ENCODE measurements around the gene CARS2. TPM values are rescaled to one million over a fixed set of nuclear protein-coding genes. Genes with fewer than 3 reads are reported as not detected.
A peak's percentile ranks its signal among the peaks of the same experiment; 100 is the strongest.

Gene CARS2
- total RNA-seq, 6 experiments from 2014 or later, result 50.1 to 68.0 (median 52.9) TPM

DNA sequence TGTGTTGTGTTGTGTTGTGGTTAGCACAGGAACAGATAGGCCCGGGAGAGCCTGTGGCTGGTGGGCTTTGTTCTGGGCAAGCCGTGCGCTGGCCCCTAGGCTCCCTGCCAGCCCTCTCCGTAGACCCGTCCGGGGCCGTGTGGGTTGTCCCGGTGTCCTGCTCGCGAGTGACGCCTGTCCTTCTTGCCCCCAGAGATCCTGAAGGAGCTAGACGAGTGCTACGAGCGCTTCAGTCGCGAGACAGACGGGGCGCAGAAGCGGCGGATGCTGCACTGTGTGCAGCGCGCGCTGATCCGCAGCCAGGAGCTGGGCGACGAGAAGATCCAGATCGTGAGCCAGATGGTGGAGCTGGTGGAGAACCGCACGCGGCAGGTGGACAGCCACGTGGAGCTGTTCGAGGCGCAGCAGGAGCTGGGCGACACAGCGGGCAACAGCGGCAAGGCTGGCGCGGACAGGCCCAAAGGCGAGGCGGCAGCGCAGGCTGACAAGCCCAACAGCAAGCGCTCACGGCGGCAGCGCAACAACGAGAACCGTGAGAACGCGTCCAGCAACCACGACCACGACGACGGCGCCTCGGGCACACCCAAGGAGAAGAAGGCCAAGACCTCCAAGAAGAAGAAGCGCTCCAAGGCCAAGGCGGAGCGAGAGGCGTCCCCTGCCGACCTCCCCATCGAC lies 13.3 kb upstream of the CARS2 start:
- Mint-ChIP-seq H3K27ac (no peak overlapping the region), H3K4me3 (no peak overlapping the region)
- TF ChIP-seq, protein P1, sequence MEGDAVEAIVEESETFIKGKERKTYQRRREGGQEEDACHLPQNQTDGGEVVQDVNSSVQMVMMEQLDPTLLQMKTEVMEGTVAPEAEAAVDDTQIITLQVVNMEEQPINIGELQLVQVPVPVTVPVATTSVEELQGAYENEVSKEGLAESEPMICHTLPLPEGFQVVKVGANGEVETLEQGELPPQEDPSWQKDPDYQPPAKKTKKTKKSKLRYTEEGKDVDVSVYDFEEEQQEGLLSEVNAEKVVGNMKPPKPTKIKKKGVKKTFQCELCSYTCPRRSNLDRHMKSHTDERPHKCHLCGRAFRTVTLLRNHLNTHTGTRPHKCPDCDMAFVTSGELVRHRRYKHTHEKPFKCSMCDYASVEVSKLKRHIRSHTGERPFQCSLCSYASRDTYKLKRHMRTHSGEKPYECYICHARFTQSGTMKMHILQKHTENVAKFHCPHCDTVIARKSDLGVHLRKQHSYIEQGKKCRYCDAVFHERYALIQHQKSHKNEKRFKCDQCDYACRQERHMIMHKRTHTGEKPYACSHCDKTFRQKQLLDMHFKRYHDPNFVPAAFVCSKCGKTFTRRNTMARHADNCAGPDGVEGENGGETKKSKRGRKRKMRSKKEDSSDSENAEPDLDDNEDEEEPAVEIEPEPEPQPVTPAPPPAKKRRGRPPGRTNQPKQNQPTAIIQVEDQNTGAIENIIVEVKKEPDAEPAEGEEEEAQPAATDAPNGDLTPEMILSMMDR (IDR thresholded peaks at IDR 0.05), result no peak

DNA sequence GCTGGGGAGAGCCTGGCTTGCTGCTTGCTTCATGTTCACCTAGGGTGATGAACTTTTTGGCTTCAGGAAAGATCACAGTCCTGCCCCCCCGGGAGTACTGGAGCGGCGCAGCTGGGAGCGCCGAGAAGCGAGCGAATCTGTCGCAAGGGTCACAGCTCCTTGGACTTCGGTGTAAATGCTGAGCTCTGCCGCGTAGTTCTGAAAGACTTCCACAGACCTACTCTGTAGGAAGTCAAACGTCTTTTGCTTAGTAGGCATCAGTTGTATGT lies 10.3 kb upstream of the CARS2 start:
- DNase-seq, result no peak
- peaks cover 26% of the 10 kb centered on the region for H3K4me1 Mint-ChIP-seq (ENCODE audit: low read depth)
- peak overlapping the region; percentile 94 for H3K4me3 Mint-ChIP-seq
- no peaks in the 10 kb centered on the region for H3K9me3 Mint-ChIP-seq
- H3K27me3 Mint-ChIP-seq (ENCODE audit: insufficient read depth), result peaks cover 11% of the 10 kb centered on the region
- H3K36me3 Mint-ChIP-seq (ENCODE audit: low read depth), result peaks cover 7% of the 10 kb centered on the region; the same call in 1 of the 2 replicates
- TF ChIP-seq, protein P1 (IDR thresholded peaks at IDR 0.05), result no peak
- peak overlapping the region; percentile 93 for H3K27ac Mint-ChIP-seq

More for the DNA sequence above, 13.3 kb upstream of the CARS2 start:
- Mint-ChIP-seq H3K4me1 (ENCODE audit: low read depth) (peaks cover 27% of the 10 kb centered on the region), H3K27me3 (ENCODE audit: insufficient read depth) (peaks cover 6% of the 10 kb centered on the region), H3K9me3 (no peaks in the 10 kb centered on the region), H3K36me3 (ENCODE audit: low read depth) (peaks cover 7% of the 10 kb centered on the region; the same call in 1 of the 2 replicates)
- DNase-seq, result no peak

DNA sequence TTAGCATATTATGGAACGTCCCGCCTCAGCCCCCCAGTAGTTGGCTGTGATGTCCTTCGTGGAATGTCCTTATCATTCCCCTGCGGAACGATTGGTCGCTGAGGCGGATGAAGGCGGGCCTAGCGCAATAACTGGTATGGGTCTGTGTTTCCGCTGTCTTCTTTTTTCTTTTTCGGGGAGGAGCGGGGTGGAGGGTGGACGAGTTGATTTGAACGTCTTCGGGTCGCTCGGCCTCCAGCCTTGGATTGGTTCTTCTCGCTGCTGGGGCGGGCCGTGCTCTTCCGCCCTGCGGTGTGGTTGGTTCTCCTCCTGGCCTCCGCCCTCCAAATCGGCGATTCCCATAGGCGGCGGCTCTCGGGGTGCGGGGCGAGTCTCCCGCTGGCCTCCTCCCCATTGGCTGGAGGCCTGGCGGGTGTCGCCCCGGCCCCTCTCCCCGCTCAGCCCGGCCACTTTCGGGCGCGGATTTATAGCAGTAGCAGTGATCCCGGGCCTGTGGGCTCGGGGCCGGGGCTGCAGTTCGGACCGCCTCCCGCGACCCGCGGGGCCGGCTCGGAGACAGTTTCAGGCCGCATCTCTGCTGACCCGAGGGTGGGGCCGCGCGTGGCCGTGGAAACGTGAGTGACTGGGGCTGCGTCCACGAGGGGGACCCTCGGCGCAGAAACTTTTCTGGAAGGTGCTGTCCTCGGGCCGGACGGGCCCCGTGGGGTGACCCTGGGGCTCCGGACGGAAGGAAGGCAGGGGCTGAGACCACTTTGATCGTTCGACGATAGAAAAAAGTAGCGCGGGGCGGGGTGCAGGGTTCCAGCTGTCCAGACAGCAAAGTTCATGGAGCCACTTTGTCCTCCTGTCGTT lies 9.7 kb upstream of the CARS2 start:
- TF ChIP-seq, protein P1 (IDR thresholded peaks at IDR 0.05), result peak; percentile 52; the same call in 1 of the 2 replicates
- peaks cover 30% of the 10 kb centered on the region for H3K4me1 Mint-ChIP-seq (ENCODE audit: low read depth)
- DNase-seq, result peak; percentile 100
- peaks cover 11% of the 10 kb centered on the region for H3K27me3 Mint-ChIP-seq (ENCODE audit: insufficient read depth)
- H3K4me3 Mint-ChIP-seq, result peak overlapping the region; percentile 94
- peaks cover 7% of the 10 kb centered on the region; the same call in 1 of the 2 replicates for H3K36me3 Mint-ChIP-seq (ENCODE audit: low read depth)
- peak overlapping the region; percentile 93 for H3K27ac Mint-ChIP-seq
- no peaks in the 10 kb centered on the region for H3K9me3 Mint-ChIP-seq

DNA sequence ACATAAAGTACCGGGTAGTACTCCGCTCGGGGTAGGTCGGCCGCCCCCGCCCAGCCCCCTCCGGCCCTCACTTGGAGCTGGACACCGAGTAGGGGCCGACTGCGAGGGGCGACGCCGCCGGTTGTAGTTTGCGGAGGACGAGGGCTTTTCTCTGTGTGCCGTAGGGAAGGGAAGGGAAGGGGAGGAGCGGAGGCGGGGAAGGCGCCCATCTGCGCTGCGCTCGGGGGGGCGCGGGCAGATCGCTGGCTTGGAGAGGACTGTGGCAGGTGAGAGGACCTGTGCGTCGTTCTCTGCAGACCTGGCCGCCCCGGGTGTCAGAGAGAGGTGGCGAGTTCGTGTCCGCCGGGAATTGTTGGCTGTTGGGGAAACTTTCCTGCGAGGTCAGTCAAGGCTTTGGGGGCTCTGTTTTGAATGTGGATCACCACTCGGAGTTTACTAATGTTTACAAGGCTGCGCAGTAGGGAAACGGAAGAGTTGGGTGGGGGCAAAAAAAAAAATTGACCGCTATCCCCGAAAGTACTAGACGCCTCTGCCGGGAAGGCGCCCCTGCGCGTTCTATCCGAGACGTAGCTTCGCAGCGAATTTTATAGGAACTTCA lies 9.0 kb upstream of the CARS2 start:
- peaks cover 11% of the 10 kb centered on the region for H3K27me3 Mint-ChIP-seq (ENCODE audit: insufficient read depth)
- DNase-seq, result no peak
- H3K36me3 Mint-ChIP-seq (ENCODE audit: low read depth), result peaks cover 5% of the 10 kb centered on the region; the same call in 1 of the 2 replicates
- peaks cover 30% of the 10 kb centered on the region for H3K4me1 Mint-ChIP-seq (ENCODE audit: low read depth)
- no peaks in the 10 kb centered on the region for H3K9me3 Mint-ChIP-seq
- peak overlapping the region; percentile 93 for H3K27ac Mint-ChIP-seq
- TF ChIP-seq, protein P1 (IDR thresholded peaks at IDR 0.05), result no peak
- peak overlapping the region; percentile 94 for H3K4me3 Mint-ChIP-seq

DNA sequence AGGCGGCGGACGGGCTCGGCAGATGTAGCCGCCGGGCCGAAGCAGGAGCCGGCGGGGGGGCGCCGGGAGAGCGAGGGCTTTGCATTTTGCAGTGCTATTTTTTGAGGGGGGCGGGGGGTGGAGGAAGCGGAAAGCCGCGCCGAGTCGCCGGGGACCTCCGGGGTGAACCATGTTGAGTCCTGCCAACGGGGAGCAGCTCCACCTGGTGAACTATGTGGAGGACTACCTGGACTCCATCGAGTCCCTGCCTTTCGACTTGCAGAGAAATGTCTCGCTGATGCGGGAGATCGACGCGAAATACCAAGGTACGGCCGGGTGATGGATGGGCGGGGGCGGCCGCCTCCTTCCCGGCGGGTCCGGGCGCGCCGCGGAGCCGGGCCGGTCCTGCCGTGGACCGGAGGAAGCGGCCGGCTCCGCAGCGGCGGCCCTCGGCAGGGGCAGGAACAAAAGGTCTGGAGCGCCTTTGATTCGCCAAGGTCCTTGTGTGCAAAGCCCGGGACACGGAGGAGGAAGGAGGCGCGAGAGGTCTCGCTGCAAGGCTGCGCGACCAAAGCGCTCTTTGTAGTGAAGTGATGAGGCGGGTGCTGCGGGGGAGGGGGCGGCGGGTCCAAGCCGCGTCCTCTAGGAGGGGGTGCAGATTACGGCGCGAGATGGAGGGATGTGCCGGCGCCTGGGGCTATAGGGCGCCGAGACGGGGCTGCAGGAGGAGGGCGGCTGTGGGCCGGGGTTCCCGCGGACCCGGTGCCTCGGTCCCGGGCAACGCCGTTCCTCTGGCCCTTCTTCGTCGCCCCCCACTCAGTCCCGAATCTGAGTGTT lies 8.3 kb upstream of the CARS2 start:
- no peaks in the 10 kb centered on the region for H3K9me3 Mint-ChIP-seq
- no peaks in the 10 kb centered on the region for H3K36me3 Mint-ChIP-seq (ENCODE audit: low read depth)
- H3K27ac Mint-ChIP-seq, result peak overlapping the region; percentile 93
- H3K4me1 Mint-ChIP-seq (ENCODE audit: low read depth), result peaks cover 30% of the 10 kb centered on the region
- DNase-seq, result peak; percentile 57
- peak overlapping the region; percentile 94 for H3K4me3 Mint-ChIP-seq
- H3K27me3 Mint-ChIP-seq (ENCODE audit: insufficient read depth), result peaks cover 11% of the 10 kb centered on the region
- TF ChIP-seq, protein P1 (IDR thresholded peaks at IDR 0.05), result no peak; the same call in 1 of the 2 replicates
